ENCODE data around the gene NOL4L.
A peak's percentile ranks its signal among the peaks of the same experiment; 100 is the strongest.

The NOL4L gene, protein sequence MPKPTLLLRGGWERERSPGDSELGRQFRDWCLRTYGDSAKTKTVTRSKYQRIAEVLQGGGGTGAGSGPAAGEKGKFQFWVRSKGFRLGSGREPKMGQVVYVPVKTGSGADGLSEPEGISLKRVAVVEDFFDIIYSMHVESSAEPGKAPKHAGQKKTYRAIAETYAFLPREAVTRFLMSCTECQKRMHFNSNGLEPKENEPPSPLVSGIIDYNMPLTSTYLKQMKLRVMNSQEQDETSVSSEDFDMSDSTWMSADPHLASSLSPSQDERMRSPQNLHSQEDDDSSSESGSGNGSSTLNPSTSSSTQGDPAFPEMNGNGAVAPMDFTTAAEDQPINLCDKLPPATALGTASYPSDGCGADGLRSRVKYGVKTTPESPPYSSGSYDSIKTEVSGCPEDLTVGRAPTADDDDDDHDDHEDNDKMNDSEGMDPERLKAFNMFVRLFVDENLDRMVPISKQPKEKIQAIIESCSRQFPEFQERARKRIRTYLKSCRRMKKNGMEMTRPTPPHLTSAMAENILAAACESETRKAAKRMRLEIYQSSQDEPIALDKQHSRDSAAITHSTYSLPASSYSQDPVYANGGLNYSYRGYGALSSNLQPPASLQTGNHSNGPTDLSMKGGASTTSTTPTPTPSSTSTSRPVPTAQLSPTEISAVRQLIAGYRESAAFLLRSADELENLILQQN

DNA sequence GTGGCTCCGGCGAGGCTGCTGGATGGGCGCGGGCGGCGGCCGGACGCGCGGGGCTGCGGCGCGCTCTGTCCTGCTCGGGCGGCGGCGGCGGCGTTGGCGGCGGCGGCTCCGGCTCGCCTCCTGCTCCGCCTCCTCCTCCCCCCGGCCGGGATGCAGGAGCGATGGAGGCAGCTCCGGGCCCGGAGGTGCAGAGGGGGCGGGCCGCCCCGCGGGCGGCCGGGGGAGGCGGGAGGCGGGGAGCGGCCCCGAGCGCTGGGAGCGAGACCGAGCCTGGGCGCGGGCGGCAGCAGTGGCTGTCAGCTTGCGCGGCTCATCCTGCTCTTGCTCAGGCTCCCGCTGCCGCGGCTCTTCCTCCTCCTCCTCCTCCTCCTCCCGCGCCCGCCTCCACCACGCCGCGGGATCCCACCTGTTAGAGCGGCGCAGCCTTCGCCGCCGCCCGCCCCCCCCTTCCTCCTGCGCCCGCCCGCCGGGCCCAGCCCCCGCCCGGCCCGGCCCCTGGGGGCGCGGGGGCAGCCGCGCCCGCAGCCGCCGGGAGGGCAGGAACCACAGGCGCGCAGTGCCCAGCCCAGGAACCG, at the start of gene NOL4L:
Gene NOL4L (minus strand): TSS at position 323 of the 575 bp plus-strand sequence. CDS start 443 bp downstream, outside the sequence.
- H3K27ac Mint-ChIP-seq, result peak within 1 kb of the TSS; percentile 76
- peak; percentile 38 for DNase-seq (ENCODE audit: low spot score)
- H3K36me3 Mint-ChIP-seq (ENCODE audit: low read depth), result no peaks in the 10 kb centered on the region
- no peaks in the 10 kb centered on the region for H3K9me3 Mint-ChIP-seq
- peak within 1 kb of the TSS; percentile 80 for H3K4me3 Mint-ChIP-seq
- peaks cover 29% of the 10 kb centered on the region for H3K27me3 Mint-ChIP-seq (ENCODE audit: low read depth)
- peaks cover 24% of the 10 kb centered on the region for H3K4me1 Mint-ChIP-seq (ENCODE audit: low read depth)

- Mint-ChIP-seq H3K36me3 (ENCODE audit: low read depth) (no peaks in the 10 kb centered on the region), H3K27ac (no peak overlapping the region), H3K4me1 (ENCODE audit: low read depth) (no peaks in the 10 kb centered on the region), H3K27me3 (ENCODE audit: low read depth) (peaks cover 2% of the 10 kb centered on the region), H3K9me3 (no peaks in the 10 kb centered on the region), H3K4me3 (no peak overlapping the region)
- DNase-seq (ENCODE audit: low spot score), result no peak
Measured at GRCh38 chr20:32634041-32634805, 49.1 kb upstream of the NOL4L start.

DNA sequence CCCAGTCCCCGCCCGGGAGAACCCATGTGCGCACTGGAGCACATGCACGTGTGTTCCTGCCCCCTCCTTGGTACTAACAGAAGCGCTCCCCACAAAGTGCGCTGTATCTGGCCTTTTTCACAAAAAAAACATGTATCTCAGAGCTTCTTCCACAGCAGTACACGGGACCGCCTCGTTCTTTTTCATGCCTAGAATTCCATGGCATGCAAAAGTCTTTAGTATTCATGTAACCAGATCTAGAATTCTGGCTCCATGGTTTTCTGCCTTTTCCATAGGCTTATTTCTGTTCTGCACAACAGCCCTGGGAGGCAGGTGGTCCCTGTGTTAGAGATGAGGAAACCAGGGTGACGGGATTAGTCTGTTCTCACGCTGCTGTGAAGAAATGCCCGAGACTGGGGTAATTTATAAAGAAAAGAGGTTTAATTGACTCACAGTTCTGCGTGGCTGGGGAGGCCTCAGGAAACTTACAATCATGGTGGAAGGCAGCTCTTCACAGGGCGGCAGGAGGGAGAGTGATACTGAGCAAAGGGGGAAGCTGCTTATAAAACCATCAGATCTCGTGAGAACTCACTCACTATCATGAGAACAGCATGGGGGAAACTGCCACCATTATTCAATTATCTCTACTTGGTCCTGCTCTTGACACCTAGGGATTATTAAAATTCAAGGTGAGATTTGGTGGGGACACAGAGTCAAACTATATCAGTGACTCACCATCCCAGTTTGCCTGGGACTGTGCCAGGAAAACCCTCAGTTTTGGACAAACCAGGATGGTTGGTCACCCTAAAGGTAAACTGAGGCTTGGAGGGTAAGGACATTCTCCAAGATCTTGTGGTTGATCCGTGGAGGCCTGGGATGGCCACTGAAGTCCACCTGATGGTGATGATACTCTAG, 47.6 kb upstream of the NOL4L start:
- no peak overlapping the region for H3K4me3 Mint-ChIP-seq
- no peak for DNase-seq (ENCODE audit: low spot score)
- no peaks in the 10 kb centered on the region for H3K36me3 Mint-ChIP-seq (ENCODE audit: low read depth)
- H3K27ac Mint-ChIP-seq, result no peak overlapping the region
- no peaks in the 10 kb centered on the region for H3K9me3 Mint-ChIP-seq
- peaks cover 2% of the 10 kb centered on the region for H3K27me3 Mint-ChIP-seq (ENCODE audit: low read depth)
- H3K4me1 Mint-ChIP-seq (ENCODE audit: low read depth), result no peaks in the 10 kb centered on the region

- Mint-ChIP-seq H3K27me3 (ENCODE audit: low read depth) (peaks cover 2% of the 10 kb centered on the region), H3K4me3 (no peak overlapping the region), H3K36me3 (ENCODE audit: low read depth) (no peaks in the 10 kb centered on the region), H3K4me1 (ENCODE audit: low read depth) (no peaks in the 10 kb centered on the region), H3K27ac (no peak overlapping the region), H3K9me3 (no peaks in the 10 kb centered on the region)
- no peak for DNase-seq (ENCODE audit: low spot score)
Measured at GRCh38 chr20:32631933-32632460, 46.9 kb upstream of the NOL4L start.

DNA sequence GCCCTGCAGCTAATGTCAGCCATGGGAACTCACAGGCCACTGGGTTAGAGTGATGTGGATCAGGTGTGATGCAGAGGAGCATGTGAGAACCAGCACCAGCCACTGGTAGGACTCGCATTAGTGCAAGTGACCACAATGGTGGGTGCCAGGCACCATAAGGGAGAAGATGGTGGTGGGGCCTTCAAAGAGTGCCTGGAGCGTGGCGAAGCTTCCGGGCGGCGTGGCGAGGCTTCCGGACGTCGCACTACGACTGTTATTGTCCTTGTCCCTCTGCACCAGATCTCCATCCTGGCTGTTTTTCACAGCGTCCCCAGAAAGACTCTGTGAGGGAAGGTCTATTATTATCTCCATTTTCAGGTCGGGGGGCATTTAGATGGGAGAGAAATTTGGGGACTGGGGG, 44.7 kb upstream of the NOL4L start:
- peaks cover 2% of the 10 kb centered on the region for H3K27me3 Mint-ChIP-seq (ENCODE audit: low read depth)
- H3K4me3 Mint-ChIP-seq, result no peak overlapping the region
- no peak for DNase-seq (ENCODE audit: low spot score)
- no peaks in the 10 kb centered on the region for H3K4me1 Mint-ChIP-seq (ENCODE audit: low read depth)
- no peaks in the 10 kb centered on the region for H3K9me3 Mint-ChIP-seq
- no peaks in the 10 kb centered on the region for H3K36me3 Mint-ChIP-seq (ENCODE audit: low read depth)
- no peak overlapping the region for H3K27ac Mint-ChIP-seq

GRCh38 chr20:32628960-32629530, 43.9 kb upstream of the NOL4L start:
- Mint-ChIP-seq H3K9me3 (no peaks in the 10 kb centered on the region), H3K27me3 (ENCODE audit: low read depth) (peaks cover 2% of the 10 kb centered on the region), H3K27ac (no peak overlapping the region), H3K4me3 (no peak overlapping the region), H3K36me3 (ENCODE audit: low read depth) (no peaks in the 10 kb centered on the region), H3K4me1 (ENCODE audit: low read depth) (no peaks in the 10 kb centered on the region)
- DNase-seq (ENCODE audit: low spot score), result no peak

DNA sequence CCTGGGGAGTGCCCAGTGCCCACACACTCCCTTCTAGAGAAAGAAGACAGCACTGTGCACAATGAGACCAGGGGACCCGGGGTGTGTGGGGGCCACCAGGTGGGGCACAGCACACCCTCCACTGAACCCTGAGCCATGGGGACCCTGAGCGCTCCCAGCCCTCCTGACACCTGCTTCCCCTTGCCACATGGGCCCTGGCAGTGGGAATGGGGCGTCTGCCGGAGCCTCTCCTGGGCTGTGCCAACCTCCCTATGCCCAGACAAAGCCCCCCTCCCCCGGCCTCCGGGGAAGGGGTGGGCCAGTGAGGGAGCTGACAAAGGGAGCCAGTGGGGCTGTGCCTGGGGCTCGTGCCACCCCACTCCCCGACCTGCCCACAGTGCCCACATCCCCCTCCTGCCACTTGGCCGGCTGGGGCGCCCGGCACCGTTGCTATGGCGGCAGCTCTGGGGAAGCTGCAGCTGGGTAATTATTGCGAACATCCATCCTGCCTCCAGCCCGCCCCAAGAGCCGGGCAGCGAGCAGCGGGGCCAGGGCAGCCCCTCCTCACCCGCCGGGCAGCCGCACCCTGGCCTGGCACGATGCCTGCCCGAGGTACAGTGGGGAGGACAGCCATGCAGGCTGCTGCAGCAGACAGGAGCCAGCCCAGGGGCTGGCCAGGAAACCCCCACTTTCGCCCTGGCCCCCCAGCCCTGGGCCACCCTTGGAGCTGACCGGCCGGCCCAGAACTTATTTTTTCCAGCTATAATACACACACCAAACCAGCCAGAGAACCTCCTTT, 41.9 kb upstream of the NOL4L start:
- DNase-seq (ENCODE audit: low spot score), result no peak
- H3K27ac Mint-ChIP-seq, result no peak overlapping the region
- no peak overlapping the region for H3K4me3 Mint-ChIP-seq
- no peaks in the 10 kb centered on the region for H3K36me3 Mint-ChIP-seq (ENCODE audit: low read depth)
- no peaks in the 10 kb centered on the region for H3K27me3 Mint-ChIP-seq (ENCODE audit: low read depth)
- H3K9me3 Mint-ChIP-seq, result no peaks in the 10 kb centered on the region
- no peaks in the 10 kb centered on the region for H3K4me1 Mint-ChIP-seq (ENCODE audit: low read depth)

DNA sequence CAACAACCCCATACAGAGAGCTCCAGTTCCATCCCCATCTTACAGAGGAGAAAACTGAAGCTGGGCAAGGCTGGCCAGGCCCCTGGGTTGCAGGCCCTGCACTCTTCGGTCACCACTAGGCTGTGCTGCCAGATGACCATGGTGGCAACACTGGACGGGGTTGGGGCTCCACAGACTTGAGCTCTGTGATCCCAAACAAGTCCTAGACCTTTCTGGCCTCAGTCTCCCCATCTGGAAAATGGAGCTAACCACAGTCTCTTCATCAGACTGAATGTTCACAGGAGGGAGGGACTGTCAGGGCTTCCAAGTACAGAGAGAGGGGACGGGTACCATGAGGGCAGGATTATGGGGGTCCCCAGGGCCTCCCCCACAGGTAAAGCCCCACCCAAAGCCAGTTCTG, 41.3 kb upstream of the NOL4L start:
- no peak for DNase-seq (ENCODE audit: low spot score)
- no peak overlapping the region for H3K4me3 Mint-ChIP-seq
- no peaks in the 10 kb centered on the region for H3K27me3 Mint-ChIP-seq (ENCODE audit: low read depth)
- no peak overlapping the region for H3K27ac Mint-ChIP-seq
- no peaks in the 10 kb centered on the region for H3K4me1 Mint-ChIP-seq (ENCODE audit: low read depth)
- no peaks in the 10 kb centered on the region for H3K9me3 Mint-ChIP-seq
- no peaks in the 10 kb centered on the region for H3K36me3 Mint-ChIP-seq (ENCODE audit: low read depth)

DNA sequence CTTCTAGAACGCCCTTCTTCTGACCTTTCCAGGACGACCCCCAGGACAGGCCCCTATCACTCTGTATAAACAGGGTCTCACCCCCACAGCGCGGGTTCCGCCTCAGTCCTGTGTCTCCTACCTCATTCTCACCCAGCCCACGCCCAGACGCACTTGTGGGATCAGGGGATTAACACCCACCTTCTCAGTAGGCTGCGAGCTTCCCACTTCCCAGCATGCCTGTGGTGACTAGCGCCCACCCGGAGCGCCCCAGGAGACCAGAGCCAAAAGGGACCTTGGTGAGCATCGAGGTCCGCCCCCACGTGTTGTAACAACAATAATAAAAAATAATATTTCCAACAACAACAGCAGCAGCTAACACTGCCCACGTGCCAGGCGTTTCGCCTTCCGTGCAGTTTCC, 40.9 kb upstream of the NOL4L start:
- H3K9me3 Mint-ChIP-seq, result no peaks in the 10 kb centered on the region
- H3K4me3 Mint-ChIP-seq, result no peak overlapping the region
- H3K27me3 Mint-ChIP-seq (ENCODE audit: low read depth), result no peaks in the 10 kb centered on the region
- no peak for DNase-seq (ENCODE audit: low spot score)
- no peak overlapping the region for H3K27ac Mint-ChIP-seq
- H3K4me1 Mint-ChIP-seq (ENCODE audit: low read depth), result no peaks in the 10 kb centered on the region
- no peaks in the 10 kb centered on the region for H3K36me3 Mint-ChIP-seq (ENCODE audit: low read depth)

DNA sequence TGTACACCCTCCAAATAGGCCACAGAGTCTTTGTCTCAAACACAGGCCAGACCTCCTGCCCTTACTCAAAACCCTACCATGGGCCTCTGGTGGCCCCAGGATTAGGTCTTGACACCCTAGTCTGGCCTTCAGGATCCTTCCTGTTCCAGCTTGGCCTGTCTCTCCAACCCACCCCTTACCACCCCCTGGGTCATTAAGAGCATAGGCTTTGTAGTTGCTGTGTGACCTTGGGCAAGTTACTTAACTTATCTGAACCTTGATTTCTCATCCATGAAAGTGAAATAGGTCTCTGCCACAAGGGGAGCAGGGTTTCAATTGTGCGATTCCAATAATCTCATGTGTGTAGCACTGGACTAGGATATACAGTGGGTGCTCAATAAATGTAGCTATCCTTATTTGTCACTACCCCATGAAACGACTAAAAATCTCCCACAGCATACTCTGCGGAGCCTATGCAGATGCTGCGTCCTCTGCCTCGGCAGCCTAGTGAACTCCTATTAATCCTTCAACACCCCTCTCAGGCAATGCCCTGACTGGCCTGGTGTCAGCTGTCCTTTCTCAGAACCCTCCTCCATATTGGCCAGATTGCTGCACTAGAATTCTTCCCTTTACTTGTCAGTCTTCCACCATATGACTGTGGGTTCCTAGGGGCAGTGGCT, 39.7 kb upstream of the NOL4L start:
- Mint-ChIP-seq H3K9me3 (no peaks in the 10 kb centered on the region), H3K27me3 (ENCODE audit: low read depth) (no peaks in the 10 kb centered on the region)

GRCh38 chr20:32623667-32624157, 38.6 kb upstream of the NOL4L start:
- H3K4me1 Mint-ChIP-seq (ENCODE audit: low read depth), result no peaks in the 10 kb centered on the region
- no peak overlapping the region for H3K4me3 Mint-ChIP-seq
- H3K9me3 Mint-ChIP-seq, result no peaks in the 10 kb centered on the region
- no peaks in the 10 kb centered on the region for H3K27me3 Mint-ChIP-seq (ENCODE audit: low read depth)
- H3K27ac Mint-ChIP-seq, result no peak overlapping the region
- DNase-seq (ENCODE audit: low spot score), result no peak
- no peaks in the 10 kb centered on the region for H3K36me3 Mint-ChIP-seq (ENCODE audit: low read depth)

More for the DNA sequence above, 39.7 kb upstream of the NOL4L start:
- Mint-ChIP-seq H3K4me1 (ENCODE audit: low read depth) (no peaks in the 10 kb centered on the region), H3K4me3 (no peak overlapping the region), H3K36me3 (ENCODE audit: low read depth) (no peaks in the 10 kb centered on the region), H3K27ac (no peak overlapping the region)
- DNase-seq (ENCODE audit: low spot score), result no peak
